Suprapubic skin (tissue), 4 donors: ENCODE measurements around the gene ZNF335. TPM values are rescaled to one million over a fixed set of nuclear protein-coding genes. Genes with fewer than 3 reads are reported as not detected.

ENCODE experiments used
- DNase-seq, 2 donors: peaks; one replicate each; pipeline ENCODE4 v3.0.0-alpha.2; 2019; ENCODE audit warnings: low spot score in 2 of 2
- H3K27ac ChIP-seq: fragments of 200-600 bp; sonication (generic); one replicate; pipeline ENCODE4 v1.5.1; 2019
- H3K27me3 ChIP-seq: fragments of 200-600 bp; sonication (generic); one replicate; pipeline ENCODE4 v1.5.1; 2019
- H3K36me3 ChIP-seq: fragments of 200-600 bp; sonication (generic); one replicate; pipeline ENCODE4 v1.5.1; 2019
- H3K4me1 ChIP-seq: fragments of 200-600 bp; sonication (generic); one replicate; pipeline ENCODE4 v1.5.1; 2019
- H3K4me3 ChIP-seq: fragments of 200-600 bp; sonication (generic); one replicate; pipeline ENCODE4 v1.5.1; 2019; ENCODE audit warnings: mild to moderate bottlenecking
- H3K9me3 ChIP-seq: fragments of 200-600 bp; sonication (generic); one replicate; pipeline ENCODE4 v1.5.1; 2019
- CTCF ChIP-seq, 2 donors: fragments of 200-600 bp in 1 of 2; fragments of 450-650 bp in 1 of 2; sonication (generic) in 1 of 2; IDR thresholded peaks; one replicate each; pipeline ENCODE4 v1.5.1; 2016 to 2019; ENCODE audit warnings: antibody characterized with exemption in 2 of 2, mild to moderate bottlenecking in 1 of 2, moderate library complexity in 1 of 2
- EP300 ChIP-seq: sonication (generic); formaldehyde crosslinking; IDR thresholded peaks from one replicate; pipeline ENCODE4 v1.6.1; 2017; ENCODE audit warnings: antibody characterized with exemption
- POLR2A ChIP-seq, 2 donors: fragments of 450-650 bp; IDR thresholded peaks; one replicate each; pipeline ENCODE4 v1.6.1; 2017; ENCODE audit warnings: antibody characterized with exemption in 2 of 2, mild to moderate bottlenecking in 2 of 2, moderate library complexity in 2 of 2
- POLR2AphosphoS5 ChIP-seq, 3 donors: sonication (generic); formaldehyde crosslinking; IDR thresholded peaks; one replicate each; pipeline ENCODE4 v1.6.1; 2017; ENCODE audit warnings: antibody characterized with exemption in 3 of 3
- WGBS: methylation state at CpG from one replicate; pipeline ENCODE4 v1.1.5; 2018; 5-methylcytosine and 5-hydroxymethylcytosine counted together
- total RNA-seq, 4 donors: library from RNA; depleted of rRNA; stranded (reverse); fragments of >200 nt; gene quantifications; one replicate each; pipeline ENCODE4 v1.1.0, GENCODE V29; 2016

The ZNF335 gene
- total RNA-seq, 4 donors from 2014 or later, result 25.8 to 62.6 (median 35.1) TPM

- DNase-seq, result no peak
- no peaks in the 10 kb centered on the region for H3K9me3 ChIP-seq
- H3K27ac ChIP-seq, result no peak overlapping the region
- no peak overlapping the region for H3K4me3 ChIP-seq
- TF ChIP-seq POLR2AphosphoS5 (IDR thresholded peaks at IDR 0.05) (no peak), CTCF (IDR thresholded peaks at IDR 0.05) (no peak), EP300 (no peak), POLR2A (IDR thresholded peaks at IDR 0.05) (no peak)
- no peaks in the 10 kb centered on the region for H3K27me3 ChIP-seq
- no peaks in the 10 kb centered on the region for H3K36me3 ChIP-seq
- H3K4me1 ChIP-seq, result no peaks in the 10 kb centered on the region
- 76% methylated on average over 7 of the region's 7 CpGs for WGBS
These were observed 11.3 kb upstream of the ZNF335 start for GRCh38 chr20:45983279-45983743.

GRCh38 chr20:45981261-45981660 lies 9.3 kb upstream of the ZNF335 start:
- Histone ChIP-seq H3K4me1 (no peaks in the 10 kb centered on the region), H3K36me3 (no peaks in the 10 kb centered on the region), H3K27me3 (no peaks in the 10 kb centered on the region), H3K9me3 (no peaks in the 10 kb centered on the region), H3K27ac (no peak overlapping the region), H3K4me3 (no peak overlapping the region)
- WGBS, result 93% methylated on average over 3 of the region's 6 CpGs
- no peak for TF ChIP-seq POLR2A (IDR thresholded peaks at IDR 0.05)
- DNase-seq, result peak in 1 of 2 donors; percentile 22

GRCh38 chr20:45976086-45976485 lies 4.1 kb upstream of the ZNF335 start:
- no peaks in the 10 kb centered on the region for H3K9me3 ChIP-seq
- H3K36me3 ChIP-seq, result no peaks in the 10 kb centered on the region
- H3K4me3 ChIP-seq, result no peak overlapping the region
- DNase-seq, result peak in 1 of 2 donors; percentile 17
- peaks cover 10% of the 10 kb centered on the region for H3K4me1 ChIP-seq
- H3K27me3 ChIP-seq, result no peaks in the 10 kb centered on the region
- TF ChIP-seq CTCF (IDR thresholded peaks at IDR 0.05) (no peak), EP300 (no peak), POLR2AphosphoS5 (IDR thresholded peaks at IDR 0.05) (no peak), POLR2A (IDR thresholded peaks at IDR 0.05) (no peak)
- WGBS, result 89% methylated on average over 6 of the region's 6 CpGs
- H3K27ac ChIP-seq, result no peak overlapping the region

- Histone ChIP-seq H3K27me3 (no peaks in the 10 kb centered on the region), H3K4me3 (no peak overlapping the region), H3K4me1 (peaks cover 10% of the 10 kb centered on the region), H3K27ac (no peak overlapping the region), H3K9me3 (no peaks in the 10 kb centered on the region), H3K36me3 (no peaks in the 10 kb centered on the region)
- 91% methylated on average over 11 of the region's 11 CpGs for WGBS
- TF ChIP-seq EP300, result no peak
- TF ChIP-seq POLR2AphosphoS5 (IDR thresholded peaks at IDR 0.05), result no peak
- no peak for TF ChIP-seq POLR2A (IDR thresholded peaks at IDR 0.05)
- no peak for TF ChIP-seq CTCF (IDR thresholded peaks at IDR 0.05)
- peak in 1 of 2 donors; percentile 48 for DNase-seq
These were observed 3.7 kb upstream of the ZNF335 start for GRCh38 chr20:45975686-45976085.

GRCh38 chr20:45974896-45975565 lies 3.0 kb upstream of the ZNF335 start:
- 71% methylated on average over 7 of the region's 7 CpGs for WGBS
- H3K4me3 ChIP-seq, result no peak overlapping the region
- no peaks in the 10 kb centered on the region for H3K27me3 ChIP-seq
- H3K9me3 ChIP-seq, result no peaks in the 10 kb centered on the region
- H3K4me1 ChIP-seq, result peaks cover 14% of the 10 kb centered on the region
- H3K27ac ChIP-seq, result no peak overlapping the region
- TF ChIP-seq POLR2A (IDR thresholded peaks at IDR 0.05), result no peak
- TF ChIP-seq CTCF (IDR thresholded peaks at IDR 0.05), result no peak
- no peak for TF ChIP-seq EP300
- TF ChIP-seq POLR2AphosphoS5 (IDR thresholded peaks at IDR 0.05), result no peak
- DNase-seq, result peak in 1 of 2 donors; percentile 60
- no peaks in the 10 kb centered on the region for H3K36me3 ChIP-seq
